HG03095 (cell line): ENCODE data around the gene NRG3.

Experiments used
- ATAC-seq: cut with Tn5 transposase; IDR thresholded peaks from one replicate; pipeline ENCODE4 v1.9.1; 2021; ENCODE audit warnings: moderate library complexity; ENCODE audit not compliant: unreplicated experiment

Gene NRG3

GRCh38 chr10:82757901-82758300 is 882.9 kb downstream of the NRG3 start:
- no peak for ATAC-seq

- no peak for ATAC-seq
Measured at GRCh38 chr10:82759050-82759449, 884.1 kb downstream of the NRG3 start.

GRCh38 chr10:82762641-82763040 is 887.6 kb downstream of the NRG3 start:
- no peak for ATAC-seq

GRCh38 chr10:82768040-82768439 is 893.0 kb downstream of the NRG3 start:
- ATAC-seq = no peak

GRCh38 chr10:82778908-82779307 is 903.9 kb downstream of the NRG3 start:
- ATAC-seq = no peak

- no peak for ATAC-seq
Measured at GRCh38 chr10:82796510-82796909, 921.5 kb downstream of the NRG3 start.

GRCh38 chr10:82801289-82801688 is 926.3 kb downstream of the NRG3 start:
- ATAC-seq = no peak

GRCh38 chr10:82811621-82812020 is 936.6 kb downstream of the NRG3 start:
- ATAC-seq = no peak

- no peak for ATAC-seq
Measured at GRCh38 chr10:82813856-82814255, 938.9 kb downstream of the NRG3 start.

GRCh38 chr10:82814635-82815034 is 939.6 kb downstream of the NRG3 start:
- ATAC-seq = no peak

GRCh38 chr10:82815680-82816079 is 940.7 kb downstream of the NRG3 start:
- no peak for ATAC-seq

GRCh38 chr10:82817676-82818422 is 942.9 kb downstream of the NRG3 start:
- ATAC-seq = no peak

GRCh38 chr10:82821043-82821442 is 946.0 kb downstream of the NRG3 start:
- no peak for ATAC-seq

GRCh38 chr10:82826132-82826531 is 951.1 kb downstream of the NRG3 start:
- ATAC-seq = no peak

GRCh38 chr10:82827901-82828300 is 952.9 kb downstream of the NRG3 start:
- ATAC-seq = no peak

GRCh38 chr10:82847242-82847641 is 972.2 kb downstream of the NRG3 start:
- ATAC-seq = no peak

GRCh38 chr10:82850191-82850590 is 975.2 kb downstream of the NRG3 start:
- no peak for ATAC-seq

- no peak for ATAC-seq
Measured at GRCh38 chr10:82856957-82857613, 982.1 kb downstream of the NRG3 start.

- ATAC-seq = no peak
Measured at GRCh38 chr10:82861889-82862288, 986.9 kb downstream of the NRG3 start.

- ATAC-seq = no peak
Measured at GRCh38 chr10:82865366-82865765, 990.4 kb downstream of the NRG3 start.

- no peak for ATAC-seq
Measured at GRCh38 chr10:82866424-82867020, 991.5 kb downstream of the NRG3 start.

- ATAC-seq = no peak
Measured at GRCh38 chr10:82867056-82867455, 992.1 kb downstream of the NRG3 start.
